RWPE2 (cell line): ENCODE data around the gene STARD13.
A peak's percentile ranks its signal among the peaks of the same experiment; 100 is the strongest.

Source experiments
- ATAC-seq: fragments of 200-7000 bp; cut with Tn5 transposase; 3 replicates; pipeline ENCODE4 v1.9.1; 2021; ENCODE audit warnings: low read depth
- DNase-seq: peaks from one replicate; pipeline ENCODE4 v3.0.0-alpha.2; 2020; ENCODE audit warnings: low spot score
- H3K27ac ChIP-seq: fragments of 450-650 bp; 2 replicates; pipeline ENCODE4 v1.5.1; 2017; ENCODE audit warnings: mild to moderate bottlenecking; ENCODE audit not compliant: poor library complexity, severe bottlenecking
- H3K27me3 ChIP-seq: fragments of 250-450 bp; sonication (Bioruptor Pico); 2 replicates; pipeline ENCODE4 v1.5.1; 2021; ENCODE audit warnings: mild to moderate bottlenecking, moderate library complexity; ENCODE audit not compliant: insufficient read depth, poor library complexity, severe bottlenecking
- H3K36me3 ChIP-seq: fragments of 250-450 bp; sonication (Bioruptor Pico); 2 replicates; pipeline ENCODE4 v1.5.1; 2020; ENCODE audit warnings: low read depth, mild to moderate bottlenecking, moderate library complexity
- H3K4me1 ChIP-seq: fragments of 250-450 bp; sonication (Bioruptor Pico); 2 replicates; pipeline ENCODE4 v1.5.1; 2021; ENCODE audit warnings: mild to moderate bottlenecking, moderate library complexity; ENCODE audit not compliant: insufficient read depth, poor library complexity, severe bottlenecking
- H3K4me3 ChIP-seq: fragments of 250-450 bp; sonication (Bioruptor Pico); 2 replicates; pipeline ENCODE4 v1.5.1; 2021; ENCODE audit warnings: mild to moderate bottlenecking, moderate library complexity; ENCODE audit not compliant: severe bottlenecking
- H3K9me3 ChIP-seq: fragments of 250-450 bp; sonication (Bioruptor Pico); 2 replicates; pipeline ENCODE4 v1.5.1; 2021; ENCODE audit warnings: mild to moderate bottlenecking, moderate library complexity; ENCODE audit not compliant: severe bottlenecking
- TF ChIP-seq, protein P1 (sequence below): fragments of 450-650 bp; IDR thresholded peaks from one replicate; pipeline ENCODE4 v1.5.1; 2017; ENCODE audit warnings: mild to moderate bottlenecking, moderate library complexity; ENCODE audit not compliant: poor library complexity, severe bottlenecking

Gene STARD13

DNA sequence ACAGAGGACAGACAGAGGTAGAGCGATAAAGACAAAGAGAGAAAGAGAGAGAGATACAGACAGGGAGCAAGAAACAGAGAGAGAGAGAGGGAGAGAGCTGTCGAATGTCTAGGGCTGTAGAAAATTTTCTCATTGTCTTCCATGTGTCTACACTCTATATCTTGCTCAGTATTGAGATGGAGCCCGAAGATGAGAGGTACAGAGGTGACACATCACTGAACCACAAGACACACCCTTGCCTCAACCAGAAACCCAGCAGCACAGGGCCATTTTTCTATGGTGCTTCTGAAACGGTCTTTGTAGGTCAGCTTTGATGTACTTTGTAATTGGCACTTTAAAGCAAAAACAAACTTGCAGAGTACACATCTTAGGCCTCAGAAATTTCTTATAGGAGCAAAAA is 157.4 kb downstream of the STARD13 start:
- Histone ChIP-seq H3K36me3 (peaks cover 53% of the 10 kb centered on the region), H3K4me1 (peaks cover 17% of the 10 kb centered on the region)

DNA sequence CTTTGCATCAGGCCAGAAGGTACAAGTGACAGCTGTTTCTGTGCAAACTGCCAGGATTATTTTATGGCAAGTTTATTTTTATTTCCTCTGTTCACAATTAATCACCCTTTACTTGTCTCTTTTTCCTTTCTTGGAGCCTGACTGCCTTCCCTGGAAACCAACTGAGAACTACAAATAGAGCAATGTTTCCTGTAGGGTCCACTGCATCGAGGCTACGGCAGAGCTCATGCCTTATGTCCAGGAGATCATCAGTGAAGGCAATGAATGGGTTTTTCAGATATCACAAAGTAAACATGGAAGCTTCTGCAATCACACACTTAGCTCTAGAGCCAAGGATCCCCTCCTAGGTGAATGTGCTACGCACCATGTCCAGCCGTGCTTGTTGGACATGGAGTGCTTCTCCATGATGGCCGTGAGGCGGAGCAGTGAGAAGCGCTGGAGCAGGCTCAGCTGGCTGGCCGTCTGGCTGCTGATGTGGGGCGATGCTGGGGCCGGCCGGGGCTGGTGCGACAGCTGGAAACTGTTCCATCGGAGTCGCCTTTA is 158.5 kb downstream of the STARD13 start:
- peaks cover 56% of the 10 kb centered on the region for H3K36me3 ChIP-seq
- H3K27ac ChIP-seq = peak overlapping the region; percentile 71
- no peaks in the 10 kb centered on the region for H3K27me3 ChIP-seq
- H3K9me3 ChIP-seq = no peaks in the 10 kb centered on the region
- ATAC-seq = no peak
- H3K4me1 ChIP-seq = peaks cover 17% of the 10 kb centered on the region
- TF ChIP-seq, protein P1, sequence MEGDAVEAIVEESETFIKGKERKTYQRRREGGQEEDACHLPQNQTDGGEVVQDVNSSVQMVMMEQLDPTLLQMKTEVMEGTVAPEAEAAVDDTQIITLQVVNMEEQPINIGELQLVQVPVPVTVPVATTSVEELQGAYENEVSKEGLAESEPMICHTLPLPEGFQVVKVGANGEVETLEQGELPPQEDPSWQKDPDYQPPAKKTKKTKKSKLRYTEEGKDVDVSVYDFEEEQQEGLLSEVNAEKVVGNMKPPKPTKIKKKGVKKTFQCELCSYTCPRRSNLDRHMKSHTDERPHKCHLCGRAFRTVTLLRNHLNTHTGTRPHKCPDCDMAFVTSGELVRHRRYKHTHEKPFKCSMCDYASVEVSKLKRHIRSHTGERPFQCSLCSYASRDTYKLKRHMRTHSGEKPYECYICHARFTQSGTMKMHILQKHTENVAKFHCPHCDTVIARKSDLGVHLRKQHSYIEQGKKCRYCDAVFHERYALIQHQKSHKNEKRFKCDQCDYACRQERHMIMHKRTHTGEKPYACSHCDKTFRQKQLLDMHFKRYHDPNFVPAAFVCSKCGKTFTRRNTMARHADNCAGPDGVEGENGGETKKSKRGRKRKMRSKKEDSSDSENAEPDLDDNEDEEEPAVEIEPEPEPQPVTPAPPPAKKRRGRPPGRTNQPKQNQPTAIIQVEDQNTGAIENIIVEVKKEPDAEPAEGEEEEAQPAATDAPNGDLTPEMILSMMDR = no peak
- no peak overlapping the region for H3K4me3 ChIP-seq
- DNase-seq = no peak

More for the DNA sequence above, 157.4 kb downstream of the STARD13 start:
- no peaks in the 10 kb centered on the region for H3K27me3 ChIP-seq
- H3K4me3 ChIP-seq = no peak overlapping the region
- TF ChIP-seq, protein P1 = no peak
- H3K27ac ChIP-seq = peak overlapping the region; percentile 71
- no peaks in the 10 kb centered on the region for H3K9me3 ChIP-seq
- ATAC-seq = no peak
- DNase-seq = no peak

DNA sequence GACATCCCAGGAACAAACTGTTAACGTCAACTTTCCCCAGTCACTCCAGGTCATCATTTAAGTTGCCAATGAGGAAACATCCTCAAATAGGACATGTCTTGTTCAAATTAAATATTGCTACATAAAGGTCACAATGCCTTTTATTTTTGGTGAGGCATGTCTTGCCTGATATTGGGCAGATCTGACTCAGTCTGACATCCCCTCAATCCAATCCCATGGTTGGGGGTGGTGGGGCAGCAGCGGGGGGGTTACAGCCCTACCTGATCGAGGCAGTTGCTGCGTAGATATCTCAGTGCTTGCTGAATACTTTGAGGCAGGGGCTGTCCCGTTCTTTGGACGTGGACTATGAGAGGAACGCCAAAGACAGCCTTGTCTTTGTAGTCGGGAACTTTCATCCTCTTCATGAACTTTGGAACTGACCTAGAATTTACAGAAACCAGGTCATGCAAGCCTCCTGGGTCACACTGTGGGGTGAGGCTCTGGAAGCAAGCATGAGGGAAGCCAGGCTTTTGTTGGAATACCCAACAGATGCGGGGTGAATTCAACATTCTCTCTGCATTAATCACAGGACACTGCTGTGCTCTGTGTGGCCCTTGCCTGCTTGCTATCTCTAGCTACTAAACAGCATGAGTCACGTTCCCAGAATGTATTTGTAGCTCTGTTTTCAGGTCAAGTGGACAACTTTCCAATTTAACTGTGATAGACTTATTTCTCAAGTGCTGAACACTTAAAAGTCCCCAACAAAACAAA is 159.6 kb downstream of the STARD13 start:
- Histone ChIP-seq H3K36me3 (peaks cover 52% of the 10 kb centered on the region), H3K27me3 (no peaks in the 10 kb centered on the region), H3K9me3 (no peaks in the 10 kb centered on the region), H3K4me3 (no peak overlapping the region), H3K4me1 (peaks cover 19% of the 10 kb centered on the region), H3K27ac (peak overlapping the region; percentile 71)
- TF ChIP-seq, protein P1 = no peak
- ATAC-seq (peak; percentile 98), DNase-seq (peak; percentile 72)

DNA sequence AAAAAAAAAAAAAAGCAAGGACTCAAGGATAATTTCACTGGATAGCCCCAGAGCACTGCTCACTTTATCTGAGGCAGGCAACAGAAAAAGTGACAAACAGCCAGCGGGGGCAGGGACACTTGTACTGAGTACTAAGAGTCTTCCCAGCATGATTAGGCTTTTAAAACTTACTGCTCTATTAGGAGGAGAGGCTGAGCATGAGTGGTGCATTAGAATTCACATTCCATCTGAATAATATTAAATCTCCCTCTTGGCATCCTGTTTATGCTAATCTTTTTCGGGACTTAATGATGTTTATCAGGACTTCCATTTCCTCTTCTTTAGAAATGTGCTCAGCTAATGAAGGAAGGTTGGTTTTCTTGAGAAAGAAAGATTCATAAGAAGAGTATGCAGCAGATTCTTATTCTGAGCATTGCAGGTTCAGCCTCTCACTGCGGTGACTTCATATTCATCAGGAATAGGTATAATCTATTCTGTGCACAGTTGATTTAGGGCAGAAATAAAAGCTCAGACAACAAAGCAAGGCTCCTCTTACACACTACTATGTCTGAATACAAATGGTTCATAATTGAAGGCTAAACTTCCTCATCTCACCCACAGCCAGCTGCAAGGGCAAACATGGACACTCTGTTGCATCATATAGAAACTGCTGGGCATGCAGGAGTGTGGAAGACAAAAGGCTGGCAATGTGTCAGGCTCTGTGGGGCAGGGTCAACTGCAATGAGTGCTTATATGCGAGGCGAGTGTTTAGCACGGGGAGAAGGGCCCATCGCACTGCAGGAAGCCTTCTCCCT is 162.3 kb downstream of the STARD13 start:
- Histone ChIP-seq H3K36me3 (peaks cover 54% of the 10 kb centered on the region), H3K4me1 (peaks cover 37% of the 10 kb centered on the region), H3K27me3 (no peaks in the 10 kb centered on the region), H3K27ac (no peak overlapping the region), H3K9me3 (no peaks in the 10 kb centered on the region), H3K4me3 (no peak overlapping the region)
- TF ChIP-seq, protein P1 = no peak
- ATAC-seq = no peak
- no peak for DNase-seq
